Activated CD8-positive, alpha-beta memory T cell treated with anti-CD3 and anti-CD28 coated beads, Interleukin-2, amount 10 ng/mL, durations not matched to agents 7 days and 5 days (primary cell): Measurements from ENCODE around the gene H19. TPM values are rescaled to one million over a fixed set of nuclear protein-coding genes. Genes with fewer than 3 reads are reported as not detected.

Experiments used
- ATAC-seq: fragments of 150-1000 bp; cut with Tn5 transposase; one replicate; pipeline ENCODE4 v1.10.0; 2021; ENCODE audit warnings: moderate library complexity
- CTCF ChIA-PET: fragments of 350-600 bp; sonication (Branson Sonifier 250); formaldehyde crosslinking; loops from one replicate; lab custom pipeline; 2021; ENCODE audit warnings: antibody characterized with exemption; lab: Charles Lee
- DNase-seq: peaks from one replicate; pipeline ENCODE4 v3.0.0-alpha.2; 2020
- H3K27ac Mint-ChIP-seq: one replicate; pipeline ENCODE4 v1.8.0; 2021; ENCODE audit warnings: mild to moderate bottlenecking, mixed read lengths
- H3K27me3 Mint-ChIP-seq: one replicate; pipeline ENCODE4 v1.8.0; 2021; ENCODE audit warnings: mixed read lengths
- H3K36me3 Mint-ChIP-seq: one replicate; pipeline ENCODE4 v1.8.0; 2021; ENCODE audit warnings: mild to moderate bottlenecking, mixed read lengths
- H3K4me1 Mint-ChIP-seq: one replicate; pipeline ENCODE4 v1.8.0; 2021; ENCODE audit warnings: mixed read lengths
- H3K4me3 Mint-ChIP-seq: one replicate; pipeline ENCODE4 v1.8.0; 2021; ENCODE audit warnings: mild to moderate bottlenecking, moderate library complexity, mixed read lengths
- H3K9me3 Mint-ChIP-seq: one replicate; pipeline ENCODE4 v1.8.0; 2022; ENCODE audit warnings: low read depth, mixed read lengths
- total RNA-seq, 2 experiments: library from RNA; stranded (reverse); gene quantifications; one replicate each; pipeline ENCODE4 v1.2.3, GENCODE V29; 2021

The H19 gene
- total RNA-seq, 2 experiments from 2014 or later: not detected

DNA sequence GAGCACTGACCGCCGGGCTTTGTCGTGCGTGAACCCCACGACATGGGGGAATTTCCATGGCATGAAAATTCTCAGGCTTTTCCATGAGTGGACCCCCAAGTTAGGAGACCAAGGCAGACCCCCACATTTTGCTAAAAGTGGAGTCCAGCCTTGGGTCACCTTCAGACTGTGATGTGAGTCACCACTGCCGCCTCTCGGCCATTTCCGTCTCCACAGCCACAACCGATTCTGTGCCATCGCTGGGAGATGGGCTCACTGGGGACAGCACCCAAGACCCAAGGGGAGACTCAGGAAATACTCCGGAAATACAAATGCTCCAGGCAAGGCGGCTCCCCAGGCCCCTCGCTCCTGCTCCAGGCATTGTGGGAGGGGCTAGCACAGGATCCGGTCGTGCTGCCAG is 1.2 kb upstream of the H19 start:
- Mint-ChIP-seq H3K9me3 (no peaks in the 10 kb centered on the region), H3K4me1 (no peaks in the 10 kb centered on the region), H3K4me3 (no peak overlapping the region), H3K27me3 (no peaks in the 10 kb centered on the region), H3K27ac (no peak overlapping the region), H3K36me3 (no peaks in the 10 kb centered on the region)
- ATAC-seq (no peak), DNase-seq (no peak)
- CTCF ChIA-PET: interaction anchor here (1.7 to 5.1 kb wide), 5 partner anchors 109 to 305 kb away, joined by 5 to 125 read pairs (median 50); partner anchors contain the start of genes LSP1 and SYT8

DNA sequence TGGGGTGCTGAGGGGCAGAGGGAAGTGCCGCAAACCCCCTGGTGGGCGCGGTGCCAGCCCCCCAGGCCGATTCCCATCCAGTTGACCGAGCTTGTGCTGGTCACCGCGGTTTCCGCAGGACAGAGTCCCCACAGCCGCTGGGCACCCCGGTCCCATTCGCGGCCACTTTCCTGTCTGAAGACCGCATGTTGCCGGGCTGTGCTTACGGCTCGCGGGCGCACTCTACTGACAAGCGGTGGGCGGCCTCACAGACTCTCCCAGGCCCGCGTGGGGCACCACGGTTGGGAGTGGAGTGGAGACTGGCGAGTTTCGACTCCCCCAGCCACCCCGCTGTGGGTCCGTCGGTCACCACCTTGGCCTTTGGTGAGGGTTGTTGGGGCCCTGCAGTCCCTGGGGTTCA is 648 bp upstream of the H19 start:
- H3K9me3 Mint-ChIP-seq: no peaks in the 10 kb centered on the region
- H3K36me3 Mint-ChIP-seq: no peaks in the 10 kb centered on the region
- no peak overlapping the region for H3K4me3 Mint-ChIP-seq
- no peak for DNase-seq
- CTCF ChIA-PET: interaction anchor here (0.7 to 1.8 kb wide), 5 partner anchors 43 to 304 kb away, joined by 3 to 7 read pairs (median 4); no protein-coding TSS in a partner anchor
- no peaks in the 10 kb centered on the region for H3K4me1 Mint-ChIP-seq
- no peak overlapping the region for H3K27ac Mint-ChIP-seq
- ATAC-seq: no peak
- H3K27me3 Mint-ChIP-seq: no peaks in the 10 kb centered on the region

DNA sequence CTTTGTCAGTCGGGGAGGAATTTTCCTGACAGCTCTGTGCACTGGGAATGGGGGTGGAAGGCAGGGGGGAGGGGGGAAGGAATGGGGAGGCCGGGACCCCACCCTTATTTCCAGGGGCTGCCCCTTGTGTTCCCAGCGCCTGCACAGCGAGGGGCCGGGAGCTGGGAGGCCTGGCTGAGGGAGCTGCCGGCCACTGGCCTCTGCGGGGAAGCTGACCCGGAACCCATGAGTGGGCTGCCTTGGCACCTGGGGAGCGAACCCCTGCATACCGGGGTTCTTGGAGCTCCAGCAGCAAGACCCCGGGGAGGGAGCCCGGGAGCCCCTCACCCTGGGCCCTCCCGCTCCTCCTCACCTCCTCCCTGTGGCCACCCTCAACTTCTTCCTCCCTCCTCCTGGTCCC is 3.5 kb downstream of the H19 start:
- DNase-seq (no peak), ATAC-seq (no peak)
- Mint-ChIP-seq H3K4me3 (no peak overlapping the region), H3K27me3 (no peaks in the 10 kb centered on the region), H3K27ac (no peak overlapping the region), H3K9me3 (no peaks in the 10 kb centered on the region), H3K36me3 (no peaks in the 10 kb centered on the region), H3K4me1 (no peaks in the 10 kb centered on the region)
- CTCF ChIA-PET: no interaction called here

DNA sequence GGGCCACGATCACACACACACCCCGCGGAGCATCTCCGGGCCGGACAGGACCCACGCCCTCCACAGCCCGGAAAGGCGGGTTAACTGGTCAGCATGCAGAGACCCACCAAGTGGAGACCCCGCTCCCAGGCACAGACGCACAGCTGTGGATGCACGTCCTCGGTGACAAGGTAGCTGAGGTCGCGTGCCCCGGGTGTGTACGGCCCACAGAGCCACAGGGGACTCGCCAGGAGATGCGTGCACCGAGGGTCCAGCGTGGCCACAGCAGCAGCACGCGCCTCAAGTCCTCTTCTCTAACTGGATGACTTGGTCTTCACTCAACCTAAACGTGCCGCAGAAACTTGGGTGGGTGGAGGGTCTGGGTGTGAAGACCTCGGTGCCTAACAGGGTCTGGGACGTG is 5.5 kb downstream of the H19 start:
- Mint-ChIP-seq H3K4me3 (no peak overlapping the region), H3K9me3 (no peaks in the 10 kb centered on the region), H3K27ac (no peak overlapping the region), H3K36me3 (no peaks in the 10 kb centered on the region), H3K4me1 (no peaks in the 10 kb centered on the region), H3K27me3 (no peaks in the 10 kb centered on the region)
- no peak for ATAC-seq
- CTCF ChIA-PET: interaction anchor here (1.2 to 1.3 kb wide), 2 partner anchors 159 to 339 kb away, joined by 3 to 4 read pairs; no protein-coding TSS in a partner anchor
- no peak for DNase-seq

DNA sequence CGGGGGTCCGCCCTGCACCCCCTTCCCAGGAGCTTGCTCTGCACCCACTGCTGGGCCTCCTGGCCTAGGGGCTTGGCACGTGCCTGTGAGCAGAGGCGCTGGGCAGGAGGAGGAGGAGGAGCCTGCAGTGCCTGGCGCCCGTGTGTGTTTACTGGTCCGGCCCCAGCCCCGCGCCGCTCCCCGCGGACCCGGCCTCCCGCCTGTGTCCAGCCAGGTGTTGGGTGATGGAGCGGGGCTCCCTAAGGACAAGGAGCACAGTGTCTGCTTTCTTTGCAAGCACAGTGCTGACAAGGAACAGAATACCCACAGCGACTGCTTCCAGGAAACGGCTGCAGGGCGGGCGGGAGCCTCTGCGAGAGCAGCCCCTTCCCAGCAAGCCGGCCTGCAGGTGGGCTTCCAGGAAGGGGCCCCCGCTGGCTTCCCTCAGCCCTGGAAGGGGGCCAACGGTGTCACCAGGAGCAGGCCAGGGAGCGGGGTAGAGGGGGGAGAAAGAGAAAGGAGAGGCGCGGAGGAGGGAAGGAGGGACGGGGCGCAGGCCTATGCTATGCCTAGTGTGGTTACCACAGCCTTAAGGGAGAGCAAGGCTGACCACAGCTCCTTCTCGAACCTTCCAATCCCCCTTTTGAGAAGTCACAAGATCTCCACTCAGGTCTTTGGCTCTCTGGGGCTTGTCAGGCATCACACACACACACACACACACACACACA is 6.6 kb downstream of the H19 start:
- Mint-ChIP-seq H3K27ac (no peak overlapping the region), H3K4me1 (no peaks in the 10 kb centered on the region), H3K36me3 (no peaks in the 10 kb centered on the region), H3K9me3 (no peaks in the 10 kb centered on the region), H3K27me3 (no peaks in the 10 kb centered on the region), H3K4me3 (no peak overlapping the region)
- no peak for DNase-seq
- ATAC-seq: no peak
- CTCF ChIA-PET: interaction anchor here (0.6 to 1.3 kb wide), 3 partner anchors 11 to 338 kb away, joined by 3 to 4 read pairs (median 3); no protein-coding TSS in a partner anchor

DNA sequence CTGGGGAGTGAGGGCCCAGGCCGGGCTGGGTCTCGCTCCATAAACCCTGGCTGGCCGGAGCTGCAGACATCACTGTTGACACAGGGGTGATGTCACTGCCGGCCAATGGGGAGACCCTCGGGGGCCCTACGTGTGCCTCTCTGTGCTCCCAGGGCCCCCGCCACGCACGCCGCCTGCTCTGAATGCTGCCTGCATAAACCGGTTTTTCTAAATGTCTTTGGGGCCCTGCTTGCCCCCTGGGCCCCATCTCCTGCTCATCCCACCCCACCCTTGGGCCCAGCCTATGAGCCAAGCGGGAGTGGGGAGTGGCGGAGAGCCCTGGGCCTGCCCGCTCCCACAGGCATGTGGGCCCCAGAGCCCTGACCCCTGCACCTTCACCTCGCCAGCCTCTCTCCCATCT is 7.7 kb downstream of the H19 start:
- Mint-ChIP-seq H3K27me3 (no peaks in the 10 kb centered on the region), H3K36me3 (no peaks in the 10 kb centered on the region), H3K4me1 (no peaks in the 10 kb centered on the region), H3K4me3 (no peak overlapping the region), H3K27ac (no peak overlapping the region), H3K9me3 (no peaks in the 10 kb centered on the region)
- CTCF ChIA-PET: no interaction called here
- DNase-seq (no peak), ATAC-seq (no peak)

DNA sequence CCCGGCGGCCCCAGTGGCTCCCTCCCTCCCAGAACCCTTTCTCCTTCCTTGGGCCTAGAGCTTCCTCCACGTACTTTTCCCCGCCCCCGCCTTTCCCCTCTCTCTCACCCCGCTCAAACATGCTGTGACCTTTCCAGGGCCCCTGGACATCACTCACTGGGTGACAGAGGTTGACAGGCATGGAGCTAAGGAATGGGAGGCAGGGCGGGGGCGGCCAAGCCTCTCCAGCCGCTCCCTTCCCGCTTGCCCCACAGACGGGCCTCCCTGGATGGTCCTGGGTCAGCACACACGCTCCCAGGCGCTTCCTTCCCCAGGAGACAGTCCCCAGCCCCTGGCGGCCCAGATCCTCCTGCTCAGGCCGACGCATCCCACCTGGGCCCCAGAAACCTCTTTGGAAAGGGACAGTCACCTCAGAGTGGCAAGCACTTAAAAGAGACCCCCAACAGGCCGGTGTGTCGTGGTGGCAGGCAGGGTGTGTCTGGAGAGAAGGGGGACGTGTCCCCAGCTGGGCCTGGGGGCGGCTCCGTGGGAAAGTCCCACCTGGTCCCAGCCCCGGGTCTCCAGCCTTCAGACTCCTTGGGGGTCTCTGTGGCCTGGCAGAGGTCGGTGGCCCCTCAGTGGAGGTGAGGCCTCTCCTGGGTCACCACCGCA is 8.8 kb downstream of the H19 start:
- CTCF ChIA-PET: no interaction called here
- ATAC-seq: no peak
- H3K27me3 Mint-ChIP-seq: no peaks in the 10 kb centered on the region
- H3K4me1 Mint-ChIP-seq: no peaks in the 10 kb centered on the region
- DNase-seq: no peak
- no peaks in the 10 kb centered on the region for H3K9me3 Mint-ChIP-seq
- H3K36me3 Mint-ChIP-seq: no peaks in the 10 kb centered on the region
- H3K4me3 Mint-ChIP-seq: no peak overlapping the region
- H3K27ac Mint-ChIP-seq: no peak overlapping the region

DNA sequence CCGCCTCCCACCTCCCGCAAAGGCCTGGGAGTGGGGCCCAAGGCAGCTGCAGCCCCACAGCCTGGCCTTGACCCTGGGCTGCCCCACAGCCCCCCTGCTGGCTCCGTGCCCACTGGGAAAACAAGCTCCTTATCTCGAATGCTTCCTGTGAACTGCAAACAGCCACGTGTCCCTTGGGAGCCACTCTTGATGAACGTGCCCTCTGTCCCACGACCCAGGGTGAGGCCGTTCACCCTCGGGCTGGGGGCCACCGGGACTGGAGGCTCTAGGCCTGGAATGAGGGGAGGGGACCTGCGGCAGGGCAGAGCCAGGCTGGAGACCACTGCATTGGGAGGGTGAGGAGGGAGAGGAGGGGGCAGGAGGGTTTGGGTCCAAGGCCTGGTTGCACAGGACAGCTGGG is 9.5 kb downstream of the H19 start:
- ATAC-seq: no peak
- CTCF ChIA-PET: no interaction called here

DNA sequence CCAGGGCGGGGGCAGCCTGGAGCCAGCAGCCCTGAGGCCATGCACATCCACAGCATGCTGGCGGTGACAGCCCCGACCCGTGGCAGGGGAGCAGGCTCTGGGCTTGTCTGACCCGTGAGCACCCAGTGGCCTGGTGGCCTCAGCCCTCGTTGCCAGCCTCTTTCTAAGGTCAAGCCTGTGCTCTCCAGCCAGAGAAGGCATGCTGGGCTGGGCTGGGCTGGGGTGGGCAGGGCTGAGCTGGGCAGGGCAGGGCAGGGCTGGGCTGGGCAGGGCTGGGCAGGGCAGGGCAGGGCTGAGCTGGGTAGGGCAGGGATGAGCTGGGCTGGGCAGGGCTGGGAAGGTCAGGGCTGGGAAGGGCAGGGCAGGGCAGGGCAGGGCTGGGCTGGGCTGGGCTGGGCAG is 10.6 kb downstream of the H19 start:
- no peaks in the 10 kb centered on the region for H3K27me3 Mint-ChIP-seq
- H3K27ac Mint-ChIP-seq: no peak overlapping the region
- H3K9me3 Mint-ChIP-seq: no peaks in the 10 kb centered on the region
- H3K36me3 Mint-ChIP-seq: no peaks in the 10 kb centered on the region
- H3K4me1 Mint-ChIP-seq: no peaks in the 10 kb centered on the region
- ATAC-seq (no peak), DNase-seq (no peak)
- H3K4me3 Mint-ChIP-seq: no peak overlapping the region
- CTCF ChIA-PET: interaction anchor here (1.0 to 1.1 kb wide), 2 partner anchors 154 to 164 kb away, joined by 3 to 4 read pairs; no protein-coding TSS in a partner anchor

More for the DNA sequence above, 9.5 kb downstream of the H19 start:
- no peak overlapping the region for H3K27ac Mint-ChIP-seq
- H3K27me3 Mint-ChIP-seq: no peaks in the 10 kb centered on the region
- H3K9me3 Mint-ChIP-seq: no peaks in the 10 kb centered on the region
- DNase-seq: no peak
- no peak overlapping the region for H3K4me3 Mint-ChIP-seq
- no peaks in the 10 kb centered on the region for H3K4me1 Mint-ChIP-seq
- H3K36me3 Mint-ChIP-seq: no peaks in the 10 kb centered on the region

DNA sequence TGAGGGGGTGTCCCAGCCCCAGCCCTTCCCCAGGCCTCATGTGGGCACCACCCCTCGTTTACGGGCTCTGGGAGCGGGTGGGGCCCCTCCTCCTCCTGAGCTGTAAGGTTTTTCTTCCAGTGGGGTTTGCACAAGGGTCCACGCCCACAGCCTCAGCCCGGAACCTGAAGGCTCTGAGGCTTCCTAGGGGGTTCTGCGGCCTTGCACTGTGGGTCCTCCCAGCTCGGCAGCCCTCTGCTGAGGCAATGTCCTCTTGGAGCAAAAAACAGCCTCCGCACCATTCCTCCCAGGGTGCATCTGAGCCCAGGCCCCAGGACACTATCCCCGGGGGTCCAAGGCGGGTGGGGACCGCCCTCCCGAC is 14.1 kb downstream of the H19 start:
- DNase-seq (no peak), ATAC-seq (no peak)
- CTCF ChIA-PET: no interaction called here
- Mint-ChIP-seq H3K36me3 (no peaks in the 10 kb centered on the region), H3K4me1 (no peaks in the 10 kb centered on the region), H3K4me3 (no peak overlapping the region), H3K9me3 (no peaks in the 10 kb centered on the region), H3K27ac (no peak overlapping the region), H3K27me3 (no peaks in the 10 kb centered on the region)

DNA sequence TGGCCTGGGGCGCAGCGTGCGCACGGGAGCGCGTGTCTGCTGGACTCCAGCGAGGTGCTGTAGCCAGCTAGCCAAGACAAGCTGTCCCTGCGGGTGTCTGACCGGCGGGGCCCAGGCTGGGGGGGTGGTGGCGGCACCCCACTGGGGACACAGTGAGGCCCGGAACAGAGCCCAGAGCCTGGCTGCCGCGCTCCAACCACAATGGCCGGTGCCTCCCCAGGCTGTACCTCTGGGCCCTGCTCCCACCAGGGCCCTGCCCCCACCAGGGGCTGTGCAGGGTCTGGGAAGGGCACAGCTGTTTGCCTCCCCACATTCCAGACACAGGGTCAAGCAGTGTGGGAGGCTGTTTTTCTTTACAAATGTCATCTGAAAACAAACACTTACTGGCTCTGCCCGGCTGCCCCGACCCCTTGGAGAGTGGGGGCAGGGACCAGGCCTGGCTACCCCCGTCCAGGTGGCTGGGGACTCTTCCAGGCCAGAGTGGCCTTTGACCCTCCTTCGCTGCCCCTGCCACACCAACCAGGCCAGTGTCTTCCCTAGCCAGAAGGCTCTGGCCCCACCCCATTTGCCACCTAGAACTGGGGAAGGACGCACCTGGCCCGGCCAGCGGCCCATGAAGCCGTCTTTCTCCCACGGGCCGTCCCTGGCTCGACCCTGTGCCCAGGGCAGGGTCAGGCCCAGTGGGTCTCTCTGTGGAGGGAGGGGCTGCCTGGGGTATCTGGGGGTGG is 14.6 kb downstream of the H19 start:
- ATAC-seq (no peak), DNase-seq (no peak)
- H3K27ac Mint-ChIP-seq: no peak overlapping the region
- no peaks in the 10 kb centered on the region for H3K36me3 Mint-ChIP-seq
- H3K4me3 Mint-ChIP-seq: no peak overlapping the region
- no peaks in the 10 kb centered on the region for H3K9me3 Mint-ChIP-seq
- no peaks in the 10 kb centered on the region for H3K4me1 Mint-ChIP-seq
- CTCF ChIA-PET: no interaction called here
- no peaks in the 10 kb centered on the region for H3K27me3 Mint-ChIP-seq

DNA sequence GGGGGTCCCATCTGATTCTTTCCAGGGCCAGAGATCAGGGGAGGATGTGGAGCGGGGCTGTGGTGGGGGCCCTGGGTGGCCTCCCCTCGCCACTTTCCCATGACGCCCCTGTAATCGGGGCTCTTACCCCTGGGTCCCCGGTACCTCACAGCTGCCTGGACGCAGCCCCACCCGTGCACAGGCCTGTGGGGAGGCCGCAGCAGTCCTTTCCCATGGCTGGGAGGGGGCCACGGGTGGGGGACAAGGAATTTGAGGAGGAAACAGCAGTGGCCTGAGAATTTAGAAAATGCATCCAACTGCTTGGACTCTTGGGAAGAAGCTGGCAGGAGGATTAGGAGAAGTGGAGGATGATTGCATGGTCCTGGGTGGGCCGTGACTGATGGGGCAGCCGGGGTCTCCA is 18.0 kb downstream of the H19 start:
- Mint-ChIP-seq H3K36me3 (no peaks in the 10 kb centered on the region), H3K27ac (no peak overlapping the region), H3K4me1 (no peaks in the 10 kb centered on the region), H3K4me3 (no peak overlapping the region), H3K27me3 (no peaks in the 10 kb centered on the region), H3K9me3 (no peaks in the 10 kb centered on the region)
- CTCF ChIA-PET: interaction anchor here (0.8 kb wide), 1 partner anchor 147 kb away, joined by 3 read pairs; no protein-coding TSS in a partner anchor
- DNase-seq (no peak), ATAC-seq (no peak)

DNA sequence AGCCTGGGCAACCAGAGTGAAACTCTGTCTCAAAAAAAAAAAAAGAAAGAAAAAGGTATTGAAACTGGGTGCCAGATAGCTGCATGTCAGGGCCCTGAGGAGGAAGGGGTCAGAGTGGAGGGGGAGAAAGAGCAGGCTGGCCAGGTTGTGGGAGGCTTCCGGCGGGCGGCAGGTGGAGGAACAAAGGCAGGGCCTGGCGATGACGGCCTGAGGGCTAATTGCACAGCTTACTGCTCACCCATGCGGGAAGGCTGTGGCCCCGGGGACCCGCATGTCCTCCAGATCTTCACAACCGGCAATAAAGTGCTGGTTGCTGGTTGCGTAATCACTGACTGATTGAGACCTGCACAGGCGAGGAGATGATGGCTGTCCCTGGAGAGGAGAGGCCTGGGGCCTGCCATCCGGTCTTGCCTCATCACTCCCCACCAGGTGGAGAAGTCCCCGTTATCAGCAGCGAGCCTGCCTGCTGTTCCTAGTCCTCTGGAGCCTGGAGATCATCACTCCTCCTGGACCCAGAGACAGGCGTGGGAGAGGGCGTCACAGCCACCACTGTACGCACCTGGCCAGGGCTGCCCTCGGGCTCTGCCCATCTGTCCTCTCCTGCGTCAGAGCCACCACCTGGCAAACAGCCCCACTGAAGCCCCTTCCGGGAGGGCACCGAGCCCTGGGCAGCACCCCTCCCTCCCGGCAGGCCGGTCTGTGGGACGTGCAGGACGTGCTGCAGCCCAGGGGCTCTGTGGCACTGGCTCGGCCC is 18.7 kb downstream of the H19 start:
- CTCF ChIA-PET: interaction anchor here (0.8 kb wide), 1 partner anchor 22 kb away, joined by 3 read pairs; no protein-coding TSS in a partner anchor
- DNase-seq (no peak), ATAC-seq (no peak)
- Mint-ChIP-seq H3K9me3 (no peaks in the 10 kb centered on the region), H3K36me3 (no peaks in the 10 kb centered on the region), H3K4me3 (no peak overlapping the region), H3K4me1 (no peaks in the 10 kb centered on the region), H3K27me3 (no peaks in the 10 kb centered on the region), H3K27ac (no peak overlapping the region)
